A549 (cell line): ENCODE results near the gene EFTUD2.
"Not testable (repeated sequence)": the region's sequence is repeated elsewhere in the genome, so short reads cannot be mapped to it uniquely, and the experiment has no call there.

Source experiments
- CTCF ChIP-seq: fragments of >200 bp; sonication (Bioruptor Twin); formaldehyde crosslinking; IDR thresholded peaks from 3 replicates; pipeline ENCODE4 v1.5.1; 2016
- MAFK ChIP-seq: fragments of 450-650 bp; IDR thresholded peaks from 2 replicates; pipeline ENCODE4 v1.6.1; 2014; ENCODE audit not compliant: partially characterized antibody
- MAX ChIP-seq: IDR thresholded peaks from 2 replicates; pipeline ENCODE4 v1.6.1; 2012
- MAZ ChIP-seq: fragments of 150-350 bp; IDR thresholded peaks from 2 replicates; pipeline ENCODE4 v1.6.1; 2014; ENCODE audit warnings: antibody characterized with exemption, low read depth, low read length, borderline replicate concordance
- MYC ChIP-seq: IDR thresholded peaks from 2 replicates; pipeline ENCODE4 v1.6.1; 2012; ENCODE audit warnings: mild to moderate bottlenecking, inconsistent platforms, low read length, improper control_type of control experiment, borderline replicate concordance
- POLR2A ChIP-seq: IDR thresholded peaks from 2 replicates; pipeline ENCODE4 v1.6.1; 2012; ENCODE audit warnings: mild to moderate bottlenecking, low read length
- RCOR1 ChIP-seq: fragments of 150-350 bp; IDR thresholded peaks from 2 replicates; pipeline ENCODE4 v1.6.1; 2014; ENCODE audit warnings: antibody characterized with exemption, low read length, low read depth

GRCh38 chr17:44808656-44809388 is 90.4 kb downstream of the EFTUD2 start:
- TF ChIP-seq MAX, MYC, CTCF, MAFK, RCOR1, MAZ, POLR2A: not testable (repeated sequence)
